Measurements from ENCODE around the gene LRRC37A3.
"Not testable (repeated sequence)": the region's sequence is repeated elsewhere in the genome, so short reads cannot be mapped to it uniquely, and the experiment has no call there.

DNA sequence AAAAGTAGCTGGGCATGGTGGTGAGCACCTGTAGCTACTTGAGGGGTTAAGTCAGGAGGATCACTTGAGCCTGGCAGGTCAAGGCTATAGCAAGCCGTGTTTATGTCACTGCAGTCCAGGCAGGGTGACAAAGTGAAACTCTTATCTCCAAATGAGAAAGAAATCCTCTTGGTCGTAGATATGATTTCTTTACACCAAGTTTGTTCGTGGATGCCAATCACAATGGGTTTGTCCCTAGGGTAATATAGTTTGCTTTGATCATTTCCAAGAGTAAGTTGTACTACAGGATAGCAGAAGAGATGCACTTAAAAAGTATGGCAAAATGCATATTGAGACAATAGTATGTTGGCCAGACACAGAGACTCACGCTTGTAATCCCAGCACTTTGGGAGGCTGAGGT, 6.0 kb upstream of the LRRC37A3 start:
- TF ChIP-seq POLR2AphosphoS5, POLR2A (IDR thresholded peaks at IDR 0.05): not testable (repeated sequence)
- TF ChIP-seq, protein P1, sequence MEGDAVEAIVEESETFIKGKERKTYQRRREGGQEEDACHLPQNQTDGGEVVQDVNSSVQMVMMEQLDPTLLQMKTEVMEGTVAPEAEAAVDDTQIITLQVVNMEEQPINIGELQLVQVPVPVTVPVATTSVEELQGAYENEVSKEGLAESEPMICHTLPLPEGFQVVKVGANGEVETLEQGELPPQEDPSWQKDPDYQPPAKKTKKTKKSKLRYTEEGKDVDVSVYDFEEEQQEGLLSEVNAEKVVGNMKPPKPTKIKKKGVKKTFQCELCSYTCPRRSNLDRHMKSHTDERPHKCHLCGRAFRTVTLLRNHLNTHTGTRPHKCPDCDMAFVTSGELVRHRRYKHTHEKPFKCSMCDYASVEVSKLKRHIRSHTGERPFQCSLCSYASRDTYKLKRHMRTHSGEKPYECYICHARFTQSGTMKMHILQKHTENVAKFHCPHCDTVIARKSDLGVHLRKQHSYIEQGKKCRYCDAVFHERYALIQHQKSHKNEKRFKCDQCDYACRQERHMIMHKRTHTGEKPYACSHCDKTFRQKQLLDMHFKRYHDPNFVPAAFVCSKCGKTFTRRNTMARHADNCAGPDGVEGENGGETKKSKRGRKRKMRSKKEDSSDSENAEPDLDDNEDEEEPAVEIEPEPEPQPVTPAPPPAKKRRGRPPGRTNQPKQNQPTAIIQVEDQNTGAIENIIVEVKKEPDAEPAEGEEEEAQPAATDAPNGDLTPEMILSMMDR (IDR thresholded peaks at IDR 0.05): not testable (repeated sequence)
